Measurements from ENCODE around the gene PSG4.
"Not testable (repeated sequence)": the region's sequence is repeated elsewhere in the genome, so short reads cannot be mapped to it uniquely, and the experiment has no call there.

Gene PSG4

GRCh38 chr19:43198686-43199419, 6.6 kb downstream of the PSG4 start:
- DNase-seq (ENCODE audit: low read depth in 1 of 2, low spot score in 1 of 2): not testable (repeated sequence)

- not testable (repeated sequence) for DNase-seq (ENCODE audit: low read depth in 1 of 2, low spot score in 1 of 2)
Measured at GRCh38 chr19:43197666-43198397, 7.6 kb downstream of the PSG4 start.

- DNase-seq (ENCODE audit: low read depth in 1 of 2, low spot score in 1 of 2): not testable (repeated sequence)
Measured at GRCh38 chr19:43194397-43194796, 11.0 kb downstream of the PSG4 start.

- not testable (repeated sequence) for DNase-seq (ENCODE audit: low read depth in 1 of 2, low spot score in 1 of 2)
Measured at GRCh38 chr19:43192381-43193155, 12.9 kb downstream of the PSG4 start.

- not testable (repeated sequence) for DNase-seq (ENCODE audit: low read depth in 1 of 2, low spot score in 1 of 2)
Measured at GRCh38 chr19:43188092-43188491, 17.3 kb downstream of the PSG4 start.

GRCh38 chr19:43186311-43186935, 19.0 kb downstream of the PSG4 start, which contains the start of gene PSG5:
PSG5 (minus strand) TSS chr19:43186536; CDS start chr19:43186405, 131 bp downstream.
- DNase-seq (ENCODE audit: low read depth in 1 of 2, low spot score in 1 of 2): not testable (repeated sequence)

GRCh38 chr19:43181869-43182771, 23.3 kb downstream of the PSG4 start:
- not testable (repeated sequence) for DNase-seq (ENCODE audit: low read depth in 1 of 2, low spot score in 1 of 2)

GRCh38 chr19:43179569-43180147, 25.8 kb downstream of the PSG4 start:
- not testable (repeated sequence) for DNase-seq (ENCODE audit: low read depth in 1 of 2, low spot score in 1 of 2)

- DNase-seq (ENCODE audit: low read depth in 1 of 2, low spot score in 1 of 2): not testable (repeated sequence)
Measured at GRCh38 chr19:43178577-43178976, 26.9 kb downstream of the PSG4 start.

- not testable (repeated sequence) for DNase-seq (ENCODE audit: low read depth in 1 of 2, low spot score in 1 of 2)
Measured at GRCh38 chr19:43165906-43166305, 39.5 kb downstream of the PSG4 start.

GRCh38 chr19:43163135-43163534, 42.3 kb downstream of the PSG4 start:
- DNase-seq (ENCODE audit: low read depth in 1 of 2, low spot score in 1 of 2): not testable (repeated sequence)

- DNase-seq (ENCODE audit: low read depth in 1 of 2, low spot score in 1 of 2): not testable (repeated sequence)
Measured at GRCh38 chr19:43162261-43162660, 43.2 kb downstream of the PSG4 start.

GRCh38 chr19:43152214-43152613, 53.2 kb downstream of the PSG4 start:
- DNase-seq (ENCODE audit: low read depth in 1 of 2, low spot score in 1 of 2): no peak

- not testable (repeated sequence) for DNase-seq (ENCODE audit: low read depth in 1 of 2, low spot score in 1 of 2)
Measured at GRCh38 chr19:43149788-43150187, 55.6 kb downstream of the PSG4 start.

- DNase-seq (ENCODE audit: low read depth in 1 of 2, low spot score in 1 of 2): no peak
Measured at GRCh38 chr19:43148233-43148632, 57.2 kb downstream of the PSG4 start.

All from activated CD4-positive, alpha-beta T cell treated with anti-CD3 and anti-CD28 coated beads, Interleukin-2, amount 50 U/mL, for 24 hours (primary cell).